ENCODE results near the gene NEUROD6.

Gene NEUROD6

GRCh38 chr7:31335884-31336201 lies 4.7 kb downstream of the NEUROD6 start:
- Histone ChIP-seq H3K9ac (ENCODE audit: low read length) (no peak overlapping the region), H3K4me3 (ENCODE audit: insufficient read depth, low read length, poor library complexity, severe bottlenecking) (no peak overlapping the region), H3K27ac (ENCODE audit: low read depth, low read length) (no peak overlapping the region), H3K4me2 (ENCODE audit: low read depth, low read length, poor library complexity, severe bottlenecking) (no peak overlapping the region), H2AFZ (ENCODE audit: low read depth, low read length, severe bottlenecking) (no peak overlapping the region), H3K9me3 (ENCODE audit: insufficient read depth, low read length) (no peaks in the 10 kb centered on the region), H4K20me1 (ENCODE audit: low read depth, low read length) (no peaks in the 10 kb centered on the region; the same call in 1 of the 2 replicates), H3K9me2 (replicated peaks; ENCODE audit: insufficient read depth, low read length) (no peaks in the 10 kb centered on the region), H3F3A (ENCODE audit: insufficient read depth) (no peaks in the 10 kb centered on the region), H3K27me3 (ENCODE audit: low read length) (no peaks in the 10 kb centered on the region), H3K79me2 (ENCODE audit: insufficient read depth, low read length) (no peaks in the 10 kb centered on the region), H3K36me3 (ENCODE audit: low read length) (no peaks in the 10 kb centered on the region)
- no peak for TF ChIP-seq CTCF (IDR thresholded peaks at IDR 0.05; ENCODE audit: insufficient read depth, low read length, poor library complexity, severe bottlenecking)
- TF ChIP-seq EZH2phosphoT487 (conservative IDR thresholded peaks at IDR 0.05; ENCODE audit: low read length), result no peak

DNA sequence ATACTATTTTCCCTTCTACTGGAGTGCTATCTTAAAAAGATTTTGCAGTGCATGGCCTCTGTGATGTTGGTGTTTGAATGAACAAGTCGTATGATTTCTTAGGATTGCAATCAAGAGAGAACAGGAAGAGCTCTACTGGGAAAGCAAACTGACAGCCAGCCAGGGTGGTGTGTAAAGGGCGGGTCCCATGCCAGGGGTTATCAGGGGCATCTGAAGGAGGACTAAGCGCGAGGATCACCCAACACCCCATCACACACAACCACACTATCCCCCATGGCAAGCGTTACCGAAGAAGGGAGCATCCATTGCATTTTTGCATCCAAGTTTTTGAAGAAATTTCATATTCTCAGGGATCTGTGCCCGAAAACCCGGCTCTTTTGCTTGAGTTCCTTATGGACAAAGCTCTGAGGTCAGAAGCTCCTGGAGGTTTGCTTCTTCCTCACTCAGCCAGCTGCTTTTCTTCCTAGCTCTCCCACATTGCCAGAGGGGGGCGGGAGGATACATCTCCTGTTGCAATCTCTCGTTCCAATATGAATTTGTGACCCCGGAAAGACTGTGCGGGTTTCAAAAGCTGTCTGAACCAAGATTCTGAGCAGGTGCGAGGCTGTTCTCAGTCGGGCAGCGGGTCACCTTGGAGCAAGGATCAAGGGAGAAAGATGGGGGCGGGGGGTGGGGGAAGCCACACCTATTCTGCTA lies 5.2 kb downstream of the NEUROD6 start:
- H3K27me3 ChIP-seq (ENCODE audit: low read length), result no peaks in the 10 kb centered on the region
- no peak overlapping the region for H2AFZ ChIP-seq (ENCODE audit: low read depth, low read length, severe bottlenecking)
- H3K9ac ChIP-seq (ENCODE audit: low read length), result no peak overlapping the region

DNA sequence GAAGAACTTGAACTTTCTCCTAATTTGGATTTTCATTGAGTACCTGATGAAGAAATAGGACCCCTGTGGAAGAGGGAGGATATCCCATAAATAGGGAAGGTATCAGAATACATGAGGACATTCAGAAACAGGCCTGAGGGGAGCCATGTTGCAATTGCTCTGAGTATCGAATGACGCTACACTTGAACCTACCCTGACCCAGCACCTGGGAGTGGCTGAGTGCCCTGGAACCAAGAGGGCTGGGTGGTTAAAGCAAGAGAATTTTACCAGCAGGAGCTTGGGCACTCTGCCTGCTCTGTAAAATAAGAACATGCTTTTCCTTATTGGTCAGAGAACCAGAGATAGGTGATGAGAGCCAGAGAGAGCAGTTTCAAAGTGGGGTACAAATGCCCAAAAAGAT lies 7.2 kb downstream of the NEUROD6 start:
- TF ChIP-seq CTCF (IDR thresholded peaks at IDR 0.05; ENCODE audit: insufficient read depth, low read length, poor library complexity, severe bottlenecking) (no peak), EZH2phosphoT487 (conservative IDR thresholded peaks at IDR 0.05; ENCODE audit: low read length) (no peak)
- Histone ChIP-seq H3K27ac (ENCODE audit: low read depth, low read length) (no peak overlapping the region), H3K9me3 (ENCODE audit: insufficient read depth, low read length) (no peaks in the 10 kb centered on the region), H2AFZ (ENCODE audit: low read depth, low read length, severe bottlenecking) (no peak overlapping the region), H3K4me3 (ENCODE audit: insufficient read depth, low read length, poor library complexity, severe bottlenecking) (no peak overlapping the region), H3K4me2 (ENCODE audit: low read depth, low read length, poor library complexity, severe bottlenecking) (no peak overlapping the region), H3K9ac (ENCODE audit: low read length) (no peak overlapping the region), H3F3A (ENCODE audit: insufficient read depth) (no peaks in the 10 kb centered on the region), H3K27me3 (ENCODE audit: low read length) (no peaks in the 10 kb centered on the region), H3K36me3 (ENCODE audit: low read length) (no peaks in the 10 kb centered on the region), H4K20me1 (ENCODE audit: low read depth, low read length) (no peaks in the 10 kb centered on the region), H3K79me2 (ENCODE audit: insufficient read depth, low read length) (no peaks in the 10 kb centered on the region), H3K9me2 (replicated peaks; ENCODE audit: insufficient read depth, low read length) (no peaks in the 10 kb centered on the region)

More for the DNA sequence above, 5.2 kb downstream of the NEUROD6 start:
- no peak overlapping the region for H3K4me3 ChIP-seq (ENCODE audit: insufficient read depth, low read length, poor library complexity, severe bottlenecking)
- H3K36me3 ChIP-seq (ENCODE audit: low read length), result no peaks in the 10 kb centered on the region
- H3K4me2 ChIP-seq (ENCODE audit: low read depth, low read length, poor library complexity, severe bottlenecking), result no peak overlapping the region
- no peak overlapping the region for H3K27ac ChIP-seq (ENCODE audit: low read depth, low read length)
- no peaks in the 10 kb centered on the region for H3F3A ChIP-seq (ENCODE audit: insufficient read depth)
- no peaks in the 10 kb centered on the region for H3K79me2 ChIP-seq (ENCODE audit: insufficient read depth, low read length)
- no peaks in the 10 kb centered on the region for H3K9me2 ChIP-seq (replicated peaks; ENCODE audit: insufficient read depth, low read length)
- H4K20me1 ChIP-seq (ENCODE audit: low read depth, low read length), result no peaks in the 10 kb centered on the region; the same call in 1 of the 2 replicates
- no peaks in the 10 kb centered on the region for H3K9me3 ChIP-seq (ENCODE audit: insufficient read depth, low read length)
- TF ChIP-seq EZH2phosphoT487 (conservative IDR thresholded peaks at IDR 0.05; ENCODE audit: low read length) (no peak), CTCF (IDR thresholded peaks at IDR 0.05; ENCODE audit: insufficient read depth, low read length, poor library complexity, severe bottlenecking) (no peak)

Measured in SU-DHL-6 (cell line).